B cell (primary cell): ENCODE results near the gene RBM28. TPM values are rescaled to one million over a fixed set of nuclear protein-coding genes. Genes with fewer than 3 reads are reported as not detected.

Source experiments
- ATAC-seq: fragments of 200-7000 bp; cut with Tn5 transposase; one replicate; pipeline ENCODE4 v1.10.0; 2021; ENCODE audit warnings: low read depth, mild to moderate bottlenecking, moderate number of reproducible peaks, moderate library complexity
- CTCF ChIA-PET: fragments of 350-600 bp; sonication (Branson Sonifier 250); formaldehyde crosslinking; loops from one replicate; lab custom pipeline; 2021; ENCODE audit warnings: antibody characterized with exemption, inconsistent platforms; lab: Charles Lee
- POLR2A ChIA-PET: fragments of 350-600 bp; sonication (Branson Sonifier 250); formaldehyde crosslinking; loops from one replicate; lab custom pipeline; 2021; ENCODE audit warnings: antibody characterized with exemption; lab: Charles Lee
- DNase-seq: peaks from one replicate; pipeline ENCODE4 v3.0.0; 2013
- H2AFZ ChIP-seq: 2 replicates; pipeline ENCODE4 v1.6.1; 2012; ENCODE audit warnings: mild to moderate bottlenecking, low read depth, low read length; ENCODE audit not compliant: insufficient read depth, poor library complexity, severe bottlenecking
- H3K27ac ChIP-seq, 2 donors: 1 replicate in 1 of 2; 2 replicates in 1 of 2; pipeline ENCODE4 v1.5.1; 2012 to 2013; ENCODE audit warnings: low read length in 2 of 2, mild to moderate bottlenecking in 2 of 2, moderate library complexity in 1 of 2
- H3K27me3 ChIP-seq, 4 experiments: fragments of 200-600 bp in 1 of 4; sonication (generic) in 1 of 4; replicated peaks in 1 of 4; 1 replicate in 2 of 4; 2 replicates in 2 of 4; pipeline versions ENCODE4 v1.6.1 to v1.7.0; 2013 to 2016; ENCODE audit warnings: low read length in 3 of 4, mild to moderate bottlenecking in 2 of 4, mixed read lengths in 1 of 4, moderate library complexity in 1 of 4; ENCODE audit not compliant: insufficient read depth in 4 of 4, control insufficient read depth in 3 of 4; ENCODE audit errors: control extremely low read depth in 1 of 4
- H3K36me3 ChIP-seq, 2 experiments: replicated peaks in 1 of 2; 1 replicate in 1 of 2; 2 replicates in 1 of 2; pipeline versions ENCODE4 v1.6.1 to v1.7.1; 2013; ENCODE audit warnings: low read length in 1 of 2; ENCODE audit not compliant: insufficient read depth in 2 of 2, control insufficient read depth in 1 of 2; ENCODE audit errors: control extremely low read depth in 1 of 2, extremely low read depth in 1 of 2
- H3K4me1 ChIP-seq, 2 donors: fragments of 200-600 bp in 1 of 2; sonication (generic) in 1 of 2; 1 replicate in 1 of 2; 2 replicates in 1 of 2; pipeline versions ENCODE4 v1.5.1 to v1.6.1; 2013 to 2017; ENCODE audit warnings: low read length in 2 of 2; ENCODE audit not compliant: control insufficient read depth in 2 of 2, insufficient read depth in 2 of 2
- H3K4me2 ChIP-seq: replicated peaks from 2 replicates; pipeline ENCODE3; 2012; ENCODE audit warnings: mild to moderate bottlenecking, low read depth, low read length; ENCODE audit not compliant: poor library complexity, severe bottlenecking
- H3K4me3 ChIP-seq, 5 experiments: fragments of 200-600 bp in 1 of 5; sonication (generic) in 1 of 5; 1 replicate in 3 of 5; 2 replicates in 2 of 5; pipeline versions ENCODE4 v1.5.1 to v1.7.0; 2011 to 2016; ENCODE audit warnings: low read length in 4 of 5, mild to moderate bottlenecking in 4 of 5, low read depth in 2 of 5, control low read depth in 1 of 5, moderate library complexity in 1 of 5; ENCODE audit not compliant: insufficient read depth in 1 of 5; ENCODE audit errors: control extremely low read depth in 1 of 5, extremely low read depth in 1 of 5
- H3K79me2 ChIP-seq: fragments of 200-600 bp; sonication (generic); one replicate; pipeline ENCODE4 v1.6.0; 2016; ENCODE audit warnings: low read length; ENCODE audit not compliant: control insufficient read depth, insufficient read depth
- H3K9ac ChIP-seq: fragments of 200-600 bp; sonication (generic); 2 replicates; pipeline ENCODE4 v1.6.1; 2017; ENCODE audit warnings: mild to moderate bottlenecking, low read length, moderate library complexity
- H3K9me3 ChIP-seq, 3 donors: one replicate each; pipeline versions ENCODE4 v1.6.1 to v1.7.1; 2013; ENCODE audit warnings: low read length in 2 of 3; ENCODE audit not compliant: control insufficient read depth in 2 of 3, insufficient read depth in 1 of 3; ENCODE audit errors: control extremely low read depth in 1 of 3
- H4K20me1 ChIP-seq: 2 replicates; pipeline ENCODE4 v1.6.0; 2012; ENCODE audit warnings: mild to moderate bottlenecking, low read length; ENCODE audit not compliant: insufficient read depth, control insufficient read depth, poor library complexity, severe bottlenecking
- H3K27ac Mint-ChIP-seq: one replicate; pipeline ENCODE4 v1.8.0; 2021; ENCODE audit warnings: mixed read lengths
- H3K27me3 Mint-ChIP-seq: one replicate; pipeline ENCODE4 v1.8.0; 2021; ENCODE audit warnings: mixed read lengths
- H3K4me1 Mint-ChIP-seq: one replicate; pipeline ENCODE4 v1.8.0; 2021; ENCODE audit warnings: mixed read lengths
- H3K4me3 Mint-ChIP-seq: one replicate; pipeline ENCODE4 v1.8.0; 2021; ENCODE audit warnings: mixed read lengths
- H3K9me3 Mint-ChIP-seq: one replicate; pipeline ENCODE4 v1.8.0; 2022; ENCODE audit warnings: mixed read lengths; ENCODE audit not compliant: insufficient read depth
- EZH2 ChIP-seq: IDR thresholded peaks from 2 replicates; pipeline ENCODE4 v1.6.1; 2012; ENCODE audit warnings: borderline replicate concordance, low read depth, mild to moderate bottlenecking, moderate library complexity, low read length; ENCODE audit not compliant: insufficient read depth, poor library complexity, severe bottlenecking
- WGBS: methylation state at CpG from one replicate; pipeline ENCODE4 v1.1.5; 2013; ENCODE audit warnings: missing lambda C conversion rate; ENCODE audit not compliant: insufficient coverage; 5-methylcytosine and 5-hydroxymethylcytosine counted together
- intact Hi-C: fragments of 100-400 bp; cut with micrococcal nuclease; formaldehyde crosslinking; loops from one replicate; pipeline ENCODE4 v1.10.0; 2022
- polyA plus RNA-seq: library from polyadenylated mRNA; depleted of rRNA; stranded (reverse); fragments of >200 nt; gene quantifications from 2 replicates; pipeline ENCODE4 v1.2.3, GENCODE V29; 2012
- total RNA-seq, 2 donors: library from RNA; stranded (reverse); fragments of 120-200 nt in 1 of 2; gene quantifications; 1 replicate in 1 of 2; 2 replicates in 1 of 2; pipeline versions ENCODE4 v1.2.3 to v1.2.4, GENCODE V29; 2013 to 2022
- TF ChIP-seq, protein P1 (sequence below): fragments of 200-600 bp; IDR thresholded peaks from one replicate; pipeline ENCODE4 v1.8.0; 2022; ENCODE audit warnings: antibody characterized with exemption, mild to moderate bottlenecking

The RBM28 gene
- total and polyA plus RNA-seq, 2 donors (not counting 1 experiment from before 2014, with no cell fraction given) = 10.7 to 46.2 TPM

GRCh38 chr7:128265906-128266300 is 77.8 kb downstream of the RBM28 start:
- Histone ChIP-seq H3K9me3 (peaks cover 0 to 4% (median 0%) of the 10 kb centered on the region in 3 donors), H3K36me3 (no peaks in the 10 kb centered on the region), H3K27ac (no peak overlapping the region), H3K27me3 (peaks cover 0 to 15% (median 0%) of the 10 kb centered on the region in 4 experiments), H3K4me2 (no peak overlapping the region), H3K4me1 (no peaks in the 10 kb centered on the region), H4K20me1 (no peaks in the 10 kb centered on the region), H3K9ac (no peak overlapping the region), H3K79me2 (no peaks in the 10 kb centered on the region), H2AFZ (no peak overlapping the region), H3K4me3 (no peak overlapping the region)
- POLR2A ChIA-PET = no interaction called here
- Mint-ChIP-seq H3K27me3 (peaks cover 36% of the 10 kb centered on the region), H3K4me3 (no peak overlapping the region), H3K4me1 (no peaks in the 10 kb centered on the region), H3K27ac (no peak overlapping the region), H3K9me3 (no peaks in the 10 kb centered on the region)
- TF ChIP-seq EZH2 = no peak
- TF ChIP-seq, protein P1, sequence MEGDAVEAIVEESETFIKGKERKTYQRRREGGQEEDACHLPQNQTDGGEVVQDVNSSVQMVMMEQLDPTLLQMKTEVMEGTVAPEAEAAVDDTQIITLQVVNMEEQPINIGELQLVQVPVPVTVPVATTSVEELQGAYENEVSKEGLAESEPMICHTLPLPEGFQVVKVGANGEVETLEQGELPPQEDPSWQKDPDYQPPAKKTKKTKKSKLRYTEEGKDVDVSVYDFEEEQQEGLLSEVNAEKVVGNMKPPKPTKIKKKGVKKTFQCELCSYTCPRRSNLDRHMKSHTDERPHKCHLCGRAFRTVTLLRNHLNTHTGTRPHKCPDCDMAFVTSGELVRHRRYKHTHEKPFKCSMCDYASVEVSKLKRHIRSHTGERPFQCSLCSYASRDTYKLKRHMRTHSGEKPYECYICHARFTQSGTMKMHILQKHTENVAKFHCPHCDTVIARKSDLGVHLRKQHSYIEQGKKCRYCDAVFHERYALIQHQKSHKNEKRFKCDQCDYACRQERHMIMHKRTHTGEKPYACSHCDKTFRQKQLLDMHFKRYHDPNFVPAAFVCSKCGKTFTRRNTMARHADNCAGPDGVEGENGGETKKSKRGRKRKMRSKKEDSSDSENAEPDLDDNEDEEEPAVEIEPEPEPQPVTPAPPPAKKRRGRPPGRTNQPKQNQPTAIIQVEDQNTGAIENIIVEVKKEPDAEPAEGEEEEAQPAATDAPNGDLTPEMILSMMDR = no peak
- intact Hi-C loops = no loop called here
- WGBS = 30% methylated on average over 1 of the region's 5 CpGs
- ATAC-seq (no peak), DNase-seq (no peak)
- CTCF ChIA-PET = no interaction called here

- Histone ChIP-seq H3K27ac (no peak overlapping the region), H3K4me3 (no peak overlapping the region), H3K4me2 (no peak overlapping the region), H3K79me2 (no peaks in the 10 kb centered on the region), H3K9me3 (no peaks in the 10 kb centered on the region), H3K9ac (no peak overlapping the region), H4K20me1 (no peaks in the 10 kb centered on the region), H3K36me3 (no peaks in the 10 kb centered on the region), H3K4me1 (no peaks in the 10 kb centered on the region), H2AFZ (no peak overlapping the region), H3K27me3 (peaks cover 0 to 11% (median 0%) of the 10 kb centered on the region in 4 experiments)
- no peaks in the 10 kb centered on the region for H3K4me1 Mint-ChIP-seq
- intact Hi-C loops = no loop called here
- no peak overlapping the region for H3K4me3 Mint-ChIP-seq
- TF ChIP-seq EZH2 = no peak
- TF ChIP-seq, protein P1 = no peak
- ATAC-seq = no peak
- H3K27ac Mint-ChIP-seq = no peak overlapping the region
- ChIA-PET POLR2A (no interaction called here), CTCF (no interaction called here)
- WGBS = 86% methylated on average over 3 of the region's 6 CpGs
- H3K27me3 Mint-ChIP-seq = peaks cover 40% of the 10 kb centered on the region
- H3K9me3 Mint-ChIP-seq = no peaks in the 10 kb centered on the region
- no peak for DNase-seq
These were observed 78.4 kb downstream of the RBM28 start for GRCh38 chr7:128265156-128265905.
